ENCODE data around the gene ELOA.

ELOA gene

GRCh38 chr1:23743287-23744152, at the start of gene ELOA:
ELOA (plus strand) TSS chr1:23743471; CDS start chr1:23743504, 33 bp downstream.
- TF ChIP-seq CTCF (IDR thresholded peaks at IDR 0.05; ENCODE audit: insufficient read depth, low read length, missing control alignments), result no peak
- POLR2A ChIA-PET, result interaction anchor here (0.8 to 1.1 kb wide), 3 partner anchors 14 to 105 kb away, joined by 3 to 4 read pairs (median 4); partner anchors contain the start of gene RPL11
- peak within 1 kb of the TSS; percentile 80 for H3K4me3 ChIP-seq (ENCODE audit: low read depth, low read length)
- CTCF ChIA-PET, result interaction anchor here (0.6 to 3.8 kb wide), 5 partner anchors 8 to 246 kb away, joined by 3 to 23 read pairs (median 5); no protein-coding TSS in a partner anchor
- DNase-seq (ENCODE audit: low read depth, low spot score), result no peak

- no peak for DNase-seq (ENCODE audit: low read depth, low spot score)
- TF ChIP-seq CTCF (IDR thresholded peaks at IDR 0.05; ENCODE audit: insufficient read depth, low read length, missing control alignments), result no peak
- peak overlapping the region; percentile 2; the same call in 1 of the 2 replicates for H3K4me3 ChIP-seq (ENCODE audit: low read depth, low read length)
- ChIA-PET POLR2A (interaction anchor here (0.6 to 0.9 kb wide), 2 partner anchors 49 to 135 kb away, joined by 3 read pairs; no protein-coding TSS in a partner anchor), CTCF (interaction anchor here (0.9 to 4.8 kb wide), 5 partner anchors 8 to 154 kb away, joined by 4 to 37 read pairs (median 5); no protein-coding TSS in a partner anchor)
Measured at GRCh38 chr1:23693599-23693998, 49.7 kb upstream of the ELOA start.

- POLR2A ChIA-PET, result interaction anchor here (0.9 kb wide), 1 partner anchor 50 kb away, joined by 3 read pairs; no protein-coding TSS in a partner anchor
- no peak overlapping the region for H3K4me3 ChIP-seq (ENCODE audit: low read depth, low read length)
- no peak for DNase-seq (ENCODE audit: low read depth, low spot score)
- CTCF ChIA-PET, result interaction anchor here (1.0 to 4.8 kb wide), 7 partner anchors 7 to 154 kb away, joined by 3 to 37 read pairs (median 5); no protein-coding TSS in a partner anchor
- no peak for TF ChIP-seq CTCF (IDR thresholded peaks at IDR 0.05; ENCODE audit: insufficient read depth, low read length, missing control alignments)
Measured at GRCh38 chr1:23694371-23694770, 48.9 kb upstream of the ELOA start.

- H3K4me3 ChIP-seq (ENCODE audit: low read depth, low read length), result no peak overlapping the region
- TF ChIP-seq CTCF (IDR thresholded peaks at IDR 0.05; ENCODE audit: insufficient read depth, low read length, missing control alignments), result no peak
- ChIA-PET POLR2A (no interaction called here), CTCF (interaction anchor here (1.0 to 2.1 kb wide), 5 partner anchors 17 to 152 kb away, joined by 3 to 7 read pairs (median 4); no protein-coding TSS in a partner anchor)
- DNase-seq (ENCODE audit: low read depth, low spot score), result no peak
Measured at GRCh38 chr1:23695667-23696066, 47.6 kb upstream of the ELOA start.

GRCh38 chr1:23696335-23696989, 46.8 kb upstream of the ELOA start:
- DNase-seq (ENCODE audit: low read depth, low spot score), result no peak
- no peak overlapping the region for H3K4me3 ChIP-seq (ENCODE audit: low read depth, low read length)
- ChIA-PET POLR2A (interaction anchor here (0.6 kb wide), 1 partner anchor 27 kb away, joined by 4 read pairs; no protein-coding TSS in a partner anchor), CTCF (interaction anchor here (1.0 to 1.2 kb wide), 2 partner anchors 59 to 152 kb away, joined by 4 read pairs; no protein-coding TSS in a partner anchor)
- no peak for TF ChIP-seq CTCF (IDR thresholded peaks at IDR 0.05; ENCODE audit: insufficient read depth, low read length, missing control alignments)

All from AG04449 (cell line).